ENCODE data around the gene SNTA1. TPM values are rescaled to one million over a fixed set of nuclear protein-coding genes. Genes with fewer than 3 reads are reported as not detected.
A peak's percentile ranks its signal among the peaks of the same experiment; 100 is the strongest.

Gene SNTA1
- total and polyA plus RNA-seq, 9 of the 15 experiments (the other 6 are each of a cell fraction or from before 2014, with no cell fraction given), result 1.2 to 40.8 (median 20.3) TPM

DNA sequence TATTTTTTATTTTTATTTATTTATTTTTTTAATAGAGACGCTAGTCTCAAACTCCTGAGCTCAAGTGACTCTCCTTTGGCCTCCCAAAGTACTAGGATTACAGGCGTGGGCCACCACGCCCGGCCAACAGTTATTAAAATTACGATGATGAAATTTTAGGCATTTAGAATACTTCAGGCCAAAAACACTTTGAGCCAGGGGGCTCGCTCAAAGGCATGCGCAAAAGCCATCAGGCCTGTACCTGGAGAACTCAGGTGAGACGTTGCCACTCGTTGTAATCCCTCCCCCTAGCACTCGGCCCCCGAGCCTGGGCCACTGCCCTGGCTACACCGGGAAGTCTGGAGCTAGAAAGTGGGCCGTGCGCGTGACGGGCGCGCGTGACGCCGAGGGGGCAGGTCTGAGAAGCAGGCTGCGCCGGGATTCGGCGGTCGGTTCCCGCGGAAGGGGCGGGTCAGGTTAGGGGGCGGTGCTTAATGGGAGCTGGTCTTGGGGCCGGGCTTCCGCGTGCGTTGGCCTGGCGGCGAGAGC is 46.0 kb upstream of the SNTA1 start (continued):
- TF ChIP-seq, protein P1, sequence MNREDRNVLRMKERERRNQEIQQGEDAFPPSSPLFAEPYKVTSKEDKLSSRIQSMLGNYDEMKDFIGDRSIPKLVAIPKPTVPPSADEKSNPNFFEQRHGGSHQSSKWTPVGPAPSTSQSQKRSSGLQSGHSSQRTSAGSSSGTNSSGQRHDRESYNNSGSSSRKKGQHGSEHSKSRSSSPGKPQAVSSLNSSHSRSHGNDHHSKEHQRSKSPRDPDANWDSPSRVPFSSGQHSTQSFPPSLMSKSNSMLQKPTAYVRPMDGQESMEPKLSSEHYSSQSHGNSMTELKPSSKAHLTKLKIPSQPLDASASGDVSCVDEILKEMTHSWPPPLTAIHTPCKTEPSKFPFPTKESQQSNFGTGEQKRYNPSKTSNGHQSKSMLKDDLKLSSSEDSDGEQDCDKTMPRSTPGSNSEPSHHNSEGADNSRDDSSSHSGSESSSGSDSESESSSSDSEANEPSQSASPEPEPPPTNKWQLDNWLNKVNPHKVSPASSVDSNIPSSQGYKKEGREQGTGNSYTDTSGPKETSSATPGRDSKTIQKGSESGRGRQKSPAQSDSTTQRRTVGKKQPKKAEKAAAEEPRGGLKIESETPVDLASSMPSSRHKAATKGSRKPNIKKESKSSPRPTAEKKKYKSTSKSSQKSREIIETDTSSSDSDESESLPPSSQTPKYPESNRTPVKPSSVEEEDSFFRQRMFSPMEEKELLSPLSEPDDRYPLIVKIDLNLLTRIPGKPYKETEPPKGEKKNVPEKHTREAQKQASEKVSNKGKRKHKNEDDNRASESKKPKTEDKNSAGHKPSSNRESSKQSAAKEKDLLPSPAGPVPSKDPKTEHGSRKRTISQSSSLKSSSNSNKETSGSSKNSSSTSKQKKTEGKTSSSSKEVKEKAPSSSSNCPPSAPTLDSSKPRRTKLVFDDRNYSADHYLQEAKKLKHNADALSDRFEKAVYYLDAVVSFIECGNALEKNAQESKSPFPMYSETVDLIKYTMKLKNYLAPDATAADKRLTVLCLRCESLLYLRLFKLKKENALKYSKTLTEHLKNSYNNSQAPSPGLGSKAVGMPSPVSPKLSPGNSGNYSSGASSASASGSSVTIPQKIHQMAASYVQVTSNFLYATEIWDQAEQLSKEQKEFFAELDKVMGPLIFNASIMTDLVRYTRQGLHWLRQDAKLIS (CRISPR knock-in tag; IDR thresholded peaks at IDR 0.05), result no peak
- peak; percentile 87 for TF ChIP-seq L3MBTL2 (IDR thresholded peaks at IDR 0.05)
- no peak for TF ChIP-seq MAFG (tag; conservative IDR thresholded peaks at IDR 0.05)
- no peak for TF ChIP-seq ZNF764 (CRISPR knock-in tag; IDR thresholded peaks at IDR 0.05; ENCODE audit: low read depth)
- TF ChIP-seq, protein P2, sequence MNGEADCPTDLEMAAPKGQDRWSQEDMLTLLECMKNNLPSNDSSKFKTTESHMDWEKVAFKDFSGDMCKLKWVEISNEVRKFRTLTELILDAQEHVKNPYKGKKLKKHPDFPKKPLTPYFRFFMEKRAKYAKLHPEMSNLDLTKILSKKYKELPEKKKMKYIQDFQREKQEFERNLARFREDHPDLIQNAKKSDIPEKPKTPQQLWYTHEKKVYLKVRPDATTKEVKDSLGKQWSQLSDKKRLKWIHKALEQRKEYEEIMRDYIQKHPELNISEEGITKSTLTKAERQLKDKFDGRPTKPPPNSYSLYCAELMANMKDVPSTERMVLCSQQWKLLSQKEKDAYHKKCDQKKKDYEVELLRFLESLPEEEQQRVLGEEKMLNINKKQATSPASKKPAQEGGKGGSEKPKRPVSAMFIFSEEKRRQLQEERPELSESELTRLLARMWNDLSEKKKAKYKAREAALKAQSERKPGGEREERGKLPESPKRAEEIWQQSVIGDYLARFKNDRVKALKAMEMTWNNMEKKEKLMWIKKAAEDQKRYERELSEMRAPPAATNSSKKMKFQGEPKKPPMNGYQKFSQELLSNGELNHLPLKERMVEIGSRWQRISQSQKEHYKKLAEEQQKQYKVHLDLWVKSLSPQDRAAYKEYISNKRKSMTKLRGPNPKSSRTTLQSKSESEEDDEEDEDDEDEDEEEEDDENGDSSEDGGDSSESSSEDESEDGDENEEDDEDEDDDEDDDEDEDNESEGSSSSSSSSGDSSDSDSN (IDR thresholded peaks at IDR 0.05; ENCODE audit: borderline replicate concordance in 1 of 2, low read depth in 2 of 2, low read length in 2 of 2), result no peak
- no peak for TF ChIP-seq ZNF551 (CRISPR knock-in tag; IDR thresholded peaks at IDR 0.05)
- TF ChIP-seq XRCC4 (IDR thresholded peaks at IDR 0.05; ENCODE audit: extremely low read depth, insufficient read depth, insufficient read length), result no peak
- TF ChIP-seq ZNF445 (CRISPR knock-in tag; IDR thresholded peaks at IDR 0.05; ENCODE audit: low read depth), result no peak
- no peak for TF ChIP-seq COPS2 (conservative IDR thresholded peaks at IDR 0.05)
- TF ChIP-seq CC2D1A (IDR thresholded peaks at IDR 0.05), result no peak
- TF ChIP-seq, protein P3, sequence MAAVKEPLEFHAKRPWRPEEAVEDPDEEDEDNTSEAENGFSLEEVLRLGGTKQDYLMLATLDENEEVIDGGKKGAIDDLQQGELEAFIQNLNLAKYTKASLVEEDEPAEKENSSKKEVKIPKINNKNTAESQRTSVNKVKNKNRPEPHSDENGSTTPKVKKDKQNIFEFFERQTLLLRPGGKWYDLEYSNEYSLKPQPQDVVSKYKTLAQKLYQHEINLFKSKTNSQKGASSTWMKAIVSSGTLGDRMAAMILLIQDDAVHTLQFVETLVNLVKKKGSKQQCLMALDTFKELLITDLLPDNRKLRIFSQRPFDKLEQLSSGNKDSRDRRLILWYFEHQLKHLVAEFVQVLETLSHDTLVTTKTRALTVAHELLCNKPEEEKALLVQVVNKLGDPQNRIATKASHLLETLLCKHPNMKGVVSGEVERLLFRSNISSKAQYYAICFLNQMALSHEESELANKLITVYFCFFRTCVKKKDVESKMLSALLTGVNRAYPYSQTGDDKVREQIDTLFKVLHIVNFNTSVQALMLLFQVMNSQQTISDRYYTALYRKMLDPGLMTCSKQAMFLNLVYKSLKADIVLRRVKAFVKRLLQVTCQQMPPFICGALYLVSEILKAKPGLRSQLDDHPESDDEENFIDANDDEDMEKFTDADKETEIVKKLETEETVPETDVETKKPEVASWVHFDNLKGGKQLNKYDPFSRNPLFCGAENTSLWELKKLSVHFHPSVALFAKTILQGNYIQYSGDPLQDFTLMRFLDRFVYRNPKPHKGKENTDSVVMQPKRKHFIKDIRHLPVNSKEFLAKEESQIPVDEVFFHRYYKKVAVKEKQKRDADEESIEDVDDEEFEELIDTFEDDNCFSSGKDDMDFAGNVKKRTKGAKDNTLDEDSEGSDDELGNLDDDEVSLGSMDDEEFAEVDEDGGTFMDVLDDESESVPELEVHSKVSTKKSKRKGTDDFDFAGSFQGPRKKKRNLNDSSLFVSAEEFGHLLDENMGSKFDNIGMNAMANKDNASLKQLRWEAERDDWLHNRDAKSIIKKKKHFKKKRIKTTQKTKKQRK (IDR thresholded peaks at IDR 0.05; ENCODE audit: borderline replicate concordance, low read depth, low read length), result no peak
- TF ChIP-seq, protein P4, sequence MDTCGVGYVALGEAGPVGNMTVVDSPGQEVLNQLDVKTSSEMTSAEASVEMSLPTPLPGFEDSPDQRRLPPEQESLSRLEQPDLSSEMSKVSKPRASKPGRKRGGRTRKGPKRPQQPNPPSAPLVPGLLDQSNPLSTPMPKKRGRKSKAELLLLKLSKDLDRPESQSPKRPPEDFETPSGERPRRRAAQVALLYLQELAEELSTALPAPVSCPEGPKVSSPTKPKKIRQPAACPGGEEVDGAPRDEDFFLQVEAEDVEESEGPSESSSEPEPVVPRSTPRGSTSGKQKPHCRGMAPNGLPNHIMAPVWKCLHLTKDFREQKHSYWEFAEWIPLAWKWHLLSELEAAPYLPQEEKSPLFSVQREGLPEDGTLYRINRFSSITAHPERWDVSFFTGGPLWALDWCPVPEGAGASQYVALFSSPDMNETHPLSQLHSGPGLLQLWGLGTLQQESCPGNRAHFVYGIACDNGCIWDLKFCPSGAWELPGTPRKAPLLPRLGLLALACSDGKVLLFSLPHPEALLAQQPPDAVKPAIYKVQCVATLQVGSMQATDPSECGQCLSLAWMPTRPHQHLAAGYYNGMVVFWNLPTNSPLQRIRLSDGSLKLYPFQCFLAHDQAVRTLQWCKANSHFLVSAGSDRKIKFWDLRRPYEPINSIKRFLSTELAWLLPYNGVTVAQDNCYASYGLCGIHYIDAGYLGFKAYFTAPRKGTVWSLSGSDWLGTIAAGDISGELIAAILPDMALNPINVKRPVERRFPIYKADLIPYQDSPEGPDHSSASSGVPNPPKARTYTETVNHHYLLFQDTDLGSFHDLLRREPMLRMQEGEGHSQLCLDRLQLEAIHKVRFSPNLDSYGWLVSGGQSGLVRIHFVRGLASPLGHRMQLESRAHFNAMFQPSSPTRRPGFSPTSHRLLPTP (IDR thresholded peaks at IDR 0.05; ENCODE audit: borderline replicate concordance, extremely low read depth, insufficient read length), result no peak
- no peak for TF ChIP-seq STAT5A (IDR thresholded peaks at IDR 0.05; ENCODE audit: borderline replicate concordance, low read length)
- no peak for TF ChIP-seq ZNF778 (CRISPR knock-in tag; IDR thresholded peaks at IDR 0.05)
- TF ChIP-seq HMG20B (CRISPR knock-in tag; IDR thresholded peaks at IDR 0.05), result no peak
- TF ChIP-seq ZNF282 (CRISPR knock-in tag; IDR thresholded peaks at IDR 0.05), result no peak
